Measurements from ENCODE around the gene CDC42SE2. TPM values are rescaled to one million over a fixed set of nuclear protein-coding genes. Genes with fewer than 3 reads are reported as not detected.
"Not testable (repeated sequence)": the region's sequence is repeated elsewhere in the genome, so short reads cannot be mapped to it uniquely, and the experiment has no call there.

CDC42SE2 gene
- total RNA-seq, 4 donors from 2014 or later: 71.8 to 118 (median 91.8) TPM

GRCh38 chr5:131252824-131253171, 11.1 kb upstream of the CDC42SE2 start:
- intact Hi-C loops (cut with DNase I; ENCODE audit: low total_unique reads) (no loop called here), in situ Hi-C loops (cut with MboI; ENCODE audit: low pct_ligation_motif_present in 1 of 4, low pct_unique_long_range_greater_than_20kb in 1 of 4, low sequenced_read_pairs in 3 of 4) (no loop called here)
- peak overlapping the region in 1 of 4 donors; percentile 24 for H3K4me3 ChIP-seq

GRCh38 chr5:131254025-131254424, 9.8 kb upstream of the CDC42SE2 start:
- H3K9me3 ChIP-seq; intact Hi-C loops (cut with DNase I; ENCODE audit: low total_unique reads); H3K36me3 ChIP-seq; in situ Hi-C loops (cut with MboI; ENCODE audit: low pct_ligation_motif_present in 1 of 4, low pct_unique_long_range_greater_than_20kb in 1 of 4, low sequenced_read_pairs in 3 of 4); H3K27me3 ChIP-seq; DNase-seq: not testable (repeated sequence)
- Histone ChIP-seq H3K4me1 (peaks cover 0 to 17% (median 3%) of the 10 kb centered on the region in 4 donors), H3K4me3 (peak overlapping the region in 1 of 4 donors; percentile 24), H3K27ac (peak overlapping the region; percentile 56 to 80 (median 66))
- 73 to 87% methylated on average over 5 to 10 of the region's 10 CpGs for WGBS, 2 donors (ENCODE audit: low coverage in 1 of 2)

More at GRCh38 chr5:131252824-131253171, 11.1 kb upstream of the CDC42SE2 start:
- Histone ChIP-seq H3K9me3 (no peaks in the 10 kb centered on the region), H3K36me3 (no peaks in the 10 kb centered on the region), H3K4me1 (peaks cover 0 to 13% (median 3%) of the 10 kb centered on the region in 4 donors), H3K27me3 (no peaks in the 10 kb centered on the region), H3K27ac (peak overlapping the region; percentile 56 to 80 (median 66))
- peak; percentile 80 for DNase-seq
- TF ChIP-seq POLR2AphosphoS5 (IDR thresholded peaks at IDR 0.05): peak; percentile 57 to 84 (median 78)
- TF ChIP-seq POLR2A (IDR thresholded peaks at IDR 0.05): peak; percentile 75
- TF ChIP-seq EP300 (IDR thresholded peaks at IDR 0.05; ENCODE audit: low read depth): no peak
- TF ChIP-seq CTCF (IDR thresholded peaks at IDR 0.05): no peak
- 60 to 65% methylated on average over 3 to 6 of the region's 6 CpGs for WGBS, 2 donors (ENCODE audit: low coverage in 1 of 2)

- in situ Hi-C loops (cut with MboI; ENCODE audit: low pct_ligation_motif_present in 1 of 4, low pct_unique_long_range_greater_than_20kb in 1 of 4, low sequenced_read_pairs in 3 of 4): no loop called here
- no peak for DNase-seq
- H3K36me3 ChIP-seq: no peaks in the 10 kb centered on the region
- peak overlapping the region in 2 of 4 donors; percentile 56 to 67 for H3K27ac ChIP-seq
- intact Hi-C loops (cut with DNase I; ENCODE audit: low total_unique reads): no loop called here
- no peak overlapping the region for H3K4me3 ChIP-seq
- TF ChIP-seq POLR2AphosphoS5 (IDR thresholded peaks at IDR 0.05) (no peak), EP300 (IDR thresholded peaks at IDR 0.05; ENCODE audit: low read depth) (no peak), CTCF (IDR thresholded peaks at IDR 0.05) (no peak), POLR2A (IDR thresholded peaks at IDR 0.05) (no peak)
- WGBS, 2 donors (ENCODE audit: low coverage in 1 of 2): 78 to 89% methylated on average over 2 of the region's 2 CpGs
- H3K27me3 ChIP-seq: no peaks in the 10 kb centered on the region
- H3K9me3 ChIP-seq: no peaks in the 10 kb centered on the region
- H3K4me1 ChIP-seq: peaks cover 0 to 17% (median 3%) of the 10 kb centered on the region in 4 donors
Observed at GRCh38 chr5:131254741-131255140, 9.1 kb upstream of the CDC42SE2 start.

- WGBS, 2 donors (ENCODE audit: low coverage in 1 of 2): 80 to 85% methylated on average over 1 to 2 of the region's 2 CpGs
- TF ChIP-seq POLR2A (IDR thresholded peaks at IDR 0.05): no peak
- no peak for TF ChIP-seq EP300 (IDR thresholded peaks at IDR 0.05; ENCODE audit: low read depth)
- no peak for TF ChIP-seq CTCF (IDR thresholded peaks at IDR 0.05)
- TF ChIP-seq POLR2AphosphoS5 (IDR thresholded peaks at IDR 0.05): no peak
- no peak for DNase-seq
- Histone ChIP-seq H3K9me3 (no peaks in the 10 kb centered on the region), H3K36me3 (no peaks in the 10 kb centered on the region), H3K4me1 (peaks cover 0 to 15% (median 1%) of the 10 kb centered on the region in 4 donors), H3K27ac (peak overlapping the region; percentile 50 to 77 (median 64)), H3K27me3 (no peaks in the 10 kb centered on the region), H3K4me3 (no peak overlapping the region)
- intact Hi-C loops (cut with DNase I; ENCODE audit: low total_unique reads) (no loop called here), in situ Hi-C loops (cut with MboI; ENCODE audit: low pct_ligation_motif_present in 1 of 4, low pct_unique_long_range_greater_than_20kb in 1 of 4, low sequenced_read_pairs in 3 of 4) (no loop called here)
Observed at GRCh38 chr5:131256507-131256823, 7.4 kb upstream of the CDC42SE2 start.

- Histone ChIP-seq H3K27me3 (no peaks in the 10 kb centered on the region), H3K4me3 (no peak overlapping the region), H3K4me1 (peaks cover 5 to 21% (median 7%) of the 10 kb centered on the region in 4 donors), H3K36me3 (no peaks in the 10 kb centered on the region), H3K9me3 (no peaks in the 10 kb centered on the region), H3K27ac (peak overlapping the region; percentile 54 to 77 (median 70))
- intact Hi-C loops (cut with DNase I; ENCODE audit: low total_unique reads) (no loop called here), in situ Hi-C loops (cut with MboI; ENCODE audit: low pct_ligation_motif_present in 1 of 4, low pct_unique_long_range_greater_than_20kb in 1 of 4, low sequenced_read_pairs in 3 of 4) (no loop called here)
- TF ChIP-seq POLR2A (IDR thresholded peaks at IDR 0.05): no peak
- TF ChIP-seq POLR2AphosphoS5 (IDR thresholded peaks at IDR 0.05): no peak
- no peak for TF ChIP-seq EP300 (IDR thresholded peaks at IDR 0.05; ENCODE audit: low read depth)
- no peak for TF ChIP-seq CTCF (IDR thresholded peaks at IDR 0.05)
- 73 to 76% methylated on average over 2 of the region's 2 CpGs for WGBS, 2 donors (ENCODE audit: low coverage in 1 of 2)
- DNase-seq: no peak
Observed at GRCh38 chr5:131258733-131259132, 5.1 kb upstream of the CDC42SE2 start.
